GM12878 (cell line): ENCODE data around the gene TRPV6. TPM values are rescaled to one million over a fixed set of nuclear protein-coding genes. Genes with fewer than 3 reads are reported as not detected.

ENCODE experiments used
- ATAC-seq: fragments of 200-7000 bp; cut with Tn5 transposase; 3 replicates; pipeline ENCODE4 v1.9.1; 2020; ENCODE audit warnings: mild to moderate bottlenecking, moderate library complexity
- BruUV-seq: library from RNA; stranded (reverse); fragments of 400-500 nt; replicated peaks from 2 replicates; lab custom pipeline; 2021; lab: Mats Ljungman, UMichigan
- CTCF ChIA-PET: fragments of 300-600 bp; sonication (Branson Sonifier 250); formaldehyde crosslinking; extraction: SDS; loops from one replicate; lab custom pipeline; 2021; ENCODE audit warnings: inconsistent platforms; lab: Yijun Ruan, JAX
- POLR2A ChIA-PET: fragments of 350-600 bp; formaldehyde crosslinking; extraction: SDS; loops from one replicate; lab custom pipeline; 2021; ENCODE audit warnings: inconsistent platforms; lab: Charles Lee
- RAD21 ChIA-PET: fragments of 300-600 bp; sonication (Branson Sonifier 250); formaldehyde crosslinking; loops from one replicate; lab custom pipeline; 2023; ENCODE audit warnings: antibody characterized with exemption; ENCODE audit not compliant: unreplicated experiment; lab: Charles Lee
- SMC1A ChIA-PET: fragments of 300-600 bp; sonication (Branson Sonifier 250); formaldehyde crosslinking; loops from one replicate; lab custom pipeline; 2023; ENCODE audit not compliant: unreplicated experiment, uncharacterized antibody; lab: Charles Lee
- DNase-seq: peaks from one replicate; pipeline ENCODE4 v3.0.0-alpha.2; 2011; ENCODE audit warnings: low read depth, low spot score
- FAIRE-seq: peaks from 3 replicates; lab custom pipeline; 2011; peaks lifted over from hg19 to GRCh38; lab: Jason Lieb, UNC
- H2AFZ ChIP-seq: 2 replicates; pipeline ENCODE4 v1.6.0; 2011; ENCODE audit warnings: low read depth, low read length, control low read depth; ENCODE audit not compliant: control insufficient read depth
- H3K27ac ChIP-seq: 2 replicates; pipeline ENCODE4 v1.5.1; 2011; ENCODE audit warnings: control low read depth; ENCODE audit not compliant: control insufficient read depth, insufficient read depth
- H3K27me3 ChIP-seq, 2 experiments: replicated peaks in 1 of 2; 2 replicates each; pipeline versions ENCODE4 v1.6.0 to v1.6.1; 2011; ENCODE audit warnings: low read length in 1 of 2; ENCODE audit not compliant: control insufficient read depth in 2 of 2, insufficient read depth in 2 of 2
- H3K36me3 ChIP-seq, 2 experiments: 2 replicates each; pipeline ENCODE4 v1.5.1; 2011; ENCODE audit warnings: low read length in 1 of 2; ENCODE audit not compliant: control insufficient read depth in 2 of 2, insufficient read depth in 2 of 2
- H3K4me1 ChIP-seq: 2 replicates; pipeline ENCODE4 v1.6.1; 2011; ENCODE audit warnings: mild to moderate bottlenecking, low read length, moderate library complexity, mixed read lengths; ENCODE audit not compliant: control insufficient read depth, insufficient read depth
- H3K4me2 ChIP-seq: 2 replicates; pipeline ENCODE4 v1.6.0; 2011; ENCODE audit warnings: control low read depth; ENCODE audit not compliant: control insufficient read depth, insufficient read depth
- H3K4me3 ChIP-seq: fragments of 200-600 bp; sonication (generic); 2 replicates; pipeline ENCODE4 v1.5.1; 2016
- H3K79me2 ChIP-seq: 2 replicates; pipeline ENCODE4 v1.6.0; 2011; ENCODE audit warnings: low read length; ENCODE audit not compliant: control insufficient read depth, insufficient read depth
- H3K9ac ChIP-seq: 2 replicates; pipeline ENCODE4 v1.8.0; 2011; ENCODE audit warnings: low read length, control low read depth, mixed read lengths; ENCODE audit not compliant: control insufficient read depth, insufficient read depth
- H3K9me3 ChIP-seq: replicated peaks from 3 replicates; pipeline ENCODE4 v1.5.1; 2011; ENCODE audit warnings: mild to moderate bottlenecking, low read length; ENCODE audit not compliant: control insufficient read depth, insufficient read depth
- H4K20me1 ChIP-seq: 2 replicates; pipeline ENCODE4 v1.6.0; 2011; ENCODE audit not compliant: control insufficient read depth, insufficient read depth
- ATF7 ChIP-seq: fragments of 450-650 bp; IDR thresholded peaks from 2 replicates; pipeline ENCODE4 v1.6.1; 2016; ENCODE audit warnings: low read depth, mild to moderate bottlenecking
- BHLHE40 ChIP-seq, 2 experiments: fragments of 450-650 bp in 1 of 2; IDR thresholded peaks; 2 replicates each; pipeline ENCODE4 v1.6.1; 2011 to 2017; ENCODE audit warnings: low read depth in 2 of 2, borderline replicate concordance in 1 of 2, improper control_type of control experiment in 1 of 2, low read length in 1 of 2, mild to moderate bottlenecking in 1 of 2
- FOXK2 ChIP-seq: fragments of 450-650 bp; IDR thresholded peaks from 2 replicates; pipeline ENCODE4 v1.6.1; 2017; ENCODE audit warnings: mild to moderate bottlenecking, moderate library complexity
- POLR2A ChIP-seq: IDR thresholded peaks from 2 replicates; pipeline ENCODE4 v1.6.1; 2011; ENCODE audit warnings: low read depth, mild to moderate bottlenecking, low read length
- POLR2AphosphoS5 ChIP-seq: IDR thresholded peaks from 2 replicates; pipeline ENCODE4 v1.6.1; 2011; ENCODE audit warnings: mild to moderate bottlenecking, low read length, inconsistent platforms
- POU2F2 ChIP-seq: IDR thresholded peaks from 3 replicates; pipeline ENCODE4 v1.6.1; 2011; ENCODE audit warnings: low read depth, mild to moderate bottlenecking, low read length, borderline replicate concordance
- RB1 ChIP-seq: fragments of 450-650 bp; formaldehyde crosslinking; IDR thresholded peaks from 2 replicates; pipeline ENCODE4 v1.6.1; 2017; ENCODE audit warnings: mild to moderate bottlenecking, borderline replicate concordance
- RFX5 ChIP-seq: IDR thresholded peaks from 2 replicates; pipeline ENCODE4 v1.6.1; 2011; ENCODE audit warnings: low read depth, low read length, improper control_type of control experiment
- SKIL ChIP-seq: fragments of 450-650 bp; IDR thresholded peaks from 2 replicates; pipeline ENCODE4 v1.6.1; 2017; ENCODE audit warnings: mild to moderate bottlenecking, low read depth, inconsistent platforms; ENCODE audit not compliant: poor library complexity, severe bottlenecking
- WGBS: methylation state at CpG from one replicate; pipeline ENCODE4 v1.1.6; 2016; ENCODE audit warnings: low lambda C conversion rate; ENCODE audit not compliant: insufficient replicate concordance, insufficient coverage; ENCODE audit errors: missing lambda C conversion rate; 5-methylcytosine and 5-hydroxymethylcytosine counted together
- in situ Hi-C: fragments of 300-500 bp; cut with MboI; formaldehyde crosslinking; loops from 9 replicates; pipeline ENCODE4 v1.14.3; 2018; ENCODE audit warnings: mixed read lengths
- intact Hi-C: fragments of 100-400 bp; cut with micrococcal nuclease; formaldehyde crosslinking; loops from one replicate; pipeline ENCODE4 v1.14.2; 2022; ENCODE audit not compliant: unreplicated experiment
- polyA plus RNA-seq, 11 experiments: library from polyadenylated mRNA; depleted of rRNA in 4 of 11; unstranded in 6 of 11; stranded (reverse) in 5 of 11; fragments of >200 nt; fragmentation: Nextera tagmentation in 4 of 11; fragmentation: Illumina TruSeq in 1 of 11; extraction: Ambion mirVana in 4 of 11; extraction: Trizol in 1 of 11; gene quantifications; 1 replicate in 1 of 11; 2 replicates in 10 of 11; pipeline versions ENCODE4 v1.2.1 to v1.2.3, GENCODE V29; 2011 to 2016; ENCODE audit warnings: inconsistent platforms in 2 of 11, missing spikeins in 2 of 11, low read depth in 1 of 11
- total RNA-seq, 4 experiments: library from RNA; depleted of rRNA in 3 of 4; stranded (reverse); fragments of >200 nt in 3 of 4; fragmentation: Illumina TruSeq in 1 of 4; extraction: Trizol in 1 of 4; gene quantifications; 2 replicates each; pipeline versions ENCODE4 v1.2.1 to v1.2.3, GENCODE V29; 2013 to 2021

Gene TRPV6
- total and polyA plus RNA-seq, 10 of the 15 experiments (the other 5 are each of a cell fraction or from before 2014, with no cell fraction given) = not detected

DNA sequence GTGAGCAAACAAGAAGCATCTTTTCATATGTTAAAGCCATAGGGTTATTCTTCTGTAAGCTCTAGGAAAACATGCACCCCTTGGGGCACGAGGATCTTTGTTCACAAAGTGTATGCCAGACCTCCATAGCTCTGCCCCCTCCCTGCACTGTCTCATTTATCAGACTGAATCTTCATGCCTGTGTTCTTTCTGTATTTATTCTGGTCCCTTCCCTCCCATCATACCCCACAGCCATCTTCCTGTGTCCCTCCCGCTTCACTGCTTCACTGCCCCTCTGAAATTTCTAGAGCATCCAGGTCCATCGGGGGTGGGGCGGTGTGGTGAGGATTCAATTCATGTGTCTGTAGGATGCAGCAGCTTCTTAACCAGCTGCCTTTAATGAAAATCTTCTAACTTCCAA lies 23.2 kb downstream of the TRPV6 start:
- no peaks in the 10 kb centered on the region for H4K20me1 ChIP-seq
- no peak overlapping the region for H3K9ac ChIP-seq
- no peaks in the 10 kb centered on the region for H3K4me1 ChIP-seq
- no peak overlapping the region for H2AFZ ChIP-seq
- FAIRE-seq (no peak), ATAC-seq (no peak), DNase-seq (no peak)
- H3K27ac ChIP-seq = no peak overlapping the region
- H3K36me3 ChIP-seq = no peaks in the 10 kb centered on the region
- in situ Hi-C loops (no loop called here), intact Hi-C loops (no loop called here)
- ChIA-PET POLR2A (interaction anchor here (0.7 kb wide), 1 partner anchor 158 kb away, joined by 3 read pairs; no protein-coding TSS in a partner anchor), RAD21 (interaction anchor here (0.6 kb wide), 1 partner anchor 11 kb away, joined by 3 read pairs; no protein-coding TSS in a partner anchor), CTCF (interaction anchor here (1.0 to 4.0 kb wide), 4 partner anchors 11 to 79 kb away, joined by 3 to 20 read pairs (median 6); no protein-coding TSS in a partner anchor), SMC1A (no interaction called here)
- TF ChIP-seq FOXK2 (no peak), POLR2A (no peak), RB1 (no peak), POU2F2 (no peak), ATF7 (no peak), RFX5 (no peak), BHLHE40 (IDR thresholded peaks at IDR 0.05; ENCODE audit: borderline replicate concordance in 1 of 2, low read depth in 2 of 2, low read length in 1 of 2) (no peak), POLR2AphosphoS5 (no peak), SKIL (no peak)
- no peaks in the 10 kb centered on the region for H3K79me2 ChIP-seq
- WGBS = 48% methylated on average over 4 of the region's 4 CpGs
- no peak overlapping the region for H3K4me2 ChIP-seq
- BruUV-seq = no TSS peak
- H3K27me3 ChIP-seq = peaks cover 0 to 3% of the 10 kb centered on the region in 2 experiments; a peak in 3 of 4 replicates
- H3K4me3 ChIP-seq = no peak overlapping the region
- no peaks in the 10 kb centered on the region for H3K9me3 ChIP-seq
